ENCODE data around the gene CYGB.

DNA sequence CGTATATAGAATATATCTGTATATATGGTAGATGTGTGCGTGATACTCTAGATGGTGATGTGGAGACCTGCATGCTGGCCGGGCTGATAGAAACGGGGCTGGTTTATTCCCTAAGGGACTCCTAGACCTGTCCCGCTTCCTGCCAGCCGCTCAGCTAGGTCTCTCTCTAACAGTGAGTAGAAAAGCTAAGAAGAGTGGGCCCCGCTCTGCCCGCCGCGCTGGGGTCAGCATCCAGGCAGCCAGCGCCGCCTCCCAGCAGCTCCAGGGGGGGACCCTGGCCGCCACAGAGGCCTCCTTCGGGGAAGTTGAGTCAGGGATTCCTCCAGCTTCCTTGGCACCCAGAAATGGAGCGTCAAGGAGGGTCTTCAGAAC is 9.4 kb downstream of the CYGB start:
- TF ChIP-seq, protein P1, sequence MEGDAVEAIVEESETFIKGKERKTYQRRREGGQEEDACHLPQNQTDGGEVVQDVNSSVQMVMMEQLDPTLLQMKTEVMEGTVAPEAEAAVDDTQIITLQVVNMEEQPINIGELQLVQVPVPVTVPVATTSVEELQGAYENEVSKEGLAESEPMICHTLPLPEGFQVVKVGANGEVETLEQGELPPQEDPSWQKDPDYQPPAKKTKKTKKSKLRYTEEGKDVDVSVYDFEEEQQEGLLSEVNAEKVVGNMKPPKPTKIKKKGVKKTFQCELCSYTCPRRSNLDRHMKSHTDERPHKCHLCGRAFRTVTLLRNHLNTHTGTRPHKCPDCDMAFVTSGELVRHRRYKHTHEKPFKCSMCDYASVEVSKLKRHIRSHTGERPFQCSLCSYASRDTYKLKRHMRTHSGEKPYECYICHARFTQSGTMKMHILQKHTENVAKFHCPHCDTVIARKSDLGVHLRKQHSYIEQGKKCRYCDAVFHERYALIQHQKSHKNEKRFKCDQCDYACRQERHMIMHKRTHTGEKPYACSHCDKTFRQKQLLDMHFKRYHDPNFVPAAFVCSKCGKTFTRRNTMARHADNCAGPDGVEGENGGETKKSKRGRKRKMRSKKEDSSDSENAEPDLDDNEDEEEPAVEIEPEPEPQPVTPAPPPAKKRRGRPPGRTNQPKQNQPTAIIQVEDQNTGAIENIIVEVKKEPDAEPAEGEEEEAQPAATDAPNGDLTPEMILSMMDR (IDR thresholded peaks at IDR 0.05), result no peak
- no peak for TF ChIP-seq POLR2AphosphoS5 (IDR thresholded peaks at IDR 0.05)
